Smooth muscle cell (in vitro differentiated cells): ENCODE measurements around the gene ABCC10. TPM values are rescaled to one million over a fixed set of nuclear protein-coding genes. Genes with fewer than 3 reads are reported as not detected.

ENCODE experiments used
- DNase-seq: peaks from one replicate; lab custom pipeline; 2025; ENCODE audit not compliant: unreplicated experiment; lab: John Stamatoyannopoulos, UW
- H2AFZ ChIP-seq: fragments of 200-600 bp; sonication (generic); 2 replicates; pipeline ENCODE4 v1.6.0; 2016; ENCODE audit warnings: antibody characterized with exemption, low read depth, mild to moderate bottlenecking
- H3F3A ChIP-seq: fragments of 200-600 bp; sonication (generic); 2 replicates; pipeline ENCODE4 v1.6.0; 2017; ENCODE audit warnings: antibody characterized with exemption, low read depth
- H3K27ac ChIP-seq: fragments of 200-600 bp; sonication (generic); 2 replicates; pipeline ENCODE4 v1.5.1; 2016; ENCODE audit warnings: low read depth, mild to moderate bottlenecking
- H3K27me3 ChIP-seq: fragments of 200-600 bp; sonication (generic); 2 replicates; pipeline ENCODE4 v1.6.1; 2016; ENCODE audit warnings: low read depth, mild to moderate bottlenecking
- H3K36me3 ChIP-seq: fragments of 200-600 bp; sonication (generic); 2 replicates; pipeline ENCODE4 v1.5.1; 2016; ENCODE audit warnings: low read depth
- H3K4me1 ChIP-seq: fragments of 200-600 bp; sonication (generic); 2 replicates; pipeline ENCODE4 v1.5.1; 2016; ENCODE audit warnings: low read depth
- H3K4me2 ChIP-seq: fragments of 200-600 bp; sonication (generic); 2 replicates; pipeline ENCODE4 v1.6.0; 2016; ENCODE audit warnings: mild to moderate bottlenecking
- H3K4me3 ChIP-seq: fragments of 200-600 bp; sonication (generic); 2 replicates; pipeline ENCODE4 v1.5.1; 2016; ENCODE audit warnings: mild to moderate bottlenecking
- H3K79me2 ChIP-seq: fragments of 200-600 bp; sonication (generic); 2 replicates; pipeline ENCODE4 v1.6.0; 2016; ENCODE audit warnings: low read depth, mild to moderate bottlenecking
- H3K9ac ChIP-seq: fragments of 200-600 bp; sonication (generic); 2 replicates; pipeline ENCODE4 v1.6.0; 2016; ENCODE audit warnings: low read depth
- H3K9me3 ChIP-seq: fragments of 200-600 bp; sonication (generic); replicated peaks from 2 replicates; pipeline ENCODE4 v1.5.1; 2016; ENCODE audit warnings: low read depth
- H4K20me1 ChIP-seq: fragments of 200-600 bp; sonication (generic); 2 replicates; pipeline ENCODE4 v1.6.0; 2016; ENCODE audit warnings: low read depth
- CTCF ChIP-seq: fragments of 200-600 bp; sonication (generic); IDR thresholded peaks from 2 replicates; pipeline ENCODE4 v1.5.1; 2017; ENCODE audit warnings: borderline replicate concordance, mild to moderate bottlenecking, antibody characterized with exemption; ENCODE audit not compliant: insufficient read depth, poor library complexity, severe bottlenecking
- WGBS: methylation state at CpG from one replicate; pipeline ENCODE4 v1.1.7; 2016; ENCODE audit warnings: low lambda C conversion rate; 5-methylcytosine and 5-hydroxymethylcytosine counted together
- polyA plus RNA-seq: library from polyadenylated mRNA; unstranded; fragments of >200 nt; fragmentation: Nextera tagmentation; extraction: Ambion mirVana; gene quantifications from 2 replicates; pipeline ENCODE4 v1.2.1, GENCODE V29; 2016
- total RNA-seq: library from RNA; depleted of rRNA; stranded (reverse); fragments of >200 nt; gene quantifications from 2 replicates; pipeline ENCODE4 v1.2.3, GENCODE V29; 2014

ABCC10 gene
- total and polyA plus RNA-seq, 2 experiments from 2014 or later = 11.2 to 17.8 TPM

- H3K4me3 ChIP-seq = peak overlapping the region; percentile 77
- no peak for DNase-seq
- no peaks in the 10 kb centered on the region for H3K27me3 ChIP-seq
- peaks cover 3% of the 10 kb centered on the region for H3F3A ChIP-seq
- H3K4me2 ChIP-seq = peak overlapping the region; percentile 97
- peak overlapping the region; percentile 80 for H3K27ac ChIP-seq
- no peak for TF ChIP-seq CTCF
- H3K4me1 ChIP-seq = peaks cover 12% of the 10 kb centered on the region
- H3K36me3 ChIP-seq = no peaks in the 10 kb centered on the region
- H4K20me1 ChIP-seq = peaks cover 20% of the 10 kb centered on the region
- peak overlapping the region; percentile 96 for H3K9ac ChIP-seq
- no peaks in the 10 kb centered on the region for H3K9me3 ChIP-seq
- peak overlapping the region; percentile 99 for H2AFZ ChIP-seq
- WGBS = 48% methylated on average over 3 of the region's 3 CpGs
- H3K79me2 ChIP-seq = peaks cover 52% of the 10 kb centered on the region
Observed at GRCh38 chr6:43478008-43478372, 50.6 kb downstream of the ABCC10 start.

DNA sequence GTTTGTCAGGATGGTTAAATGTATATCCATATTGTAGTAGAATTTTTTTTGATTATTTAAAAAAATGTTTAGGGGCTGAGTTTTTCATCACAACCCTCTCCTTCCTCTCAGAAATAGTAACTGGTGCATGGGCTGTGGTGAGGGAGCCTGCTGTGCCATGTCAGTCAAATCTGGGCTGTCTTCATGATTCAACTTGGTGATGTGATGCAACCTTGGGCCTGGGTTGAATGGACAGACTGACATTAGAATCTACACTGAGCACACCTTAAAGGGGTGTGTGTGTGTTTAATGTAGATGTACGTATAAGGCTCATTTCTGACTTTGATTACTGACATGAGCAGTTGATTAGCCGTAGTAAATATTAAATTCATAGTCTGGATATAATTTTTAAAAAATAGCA is 53.7 kb downstream of the ABCC10 start:
- no peak overlapping the region for H2AFZ ChIP-seq
- peak overlapping the region; percentile 38 for H3K27ac ChIP-seq
- no peaks in the 10 kb centered on the region for H3K9me3 ChIP-seq
- WGBS = 94% methylated on average over 2 of the region's 2 CpGs
- TF ChIP-seq CTCF = no peak
- no peaks in the 10 kb centered on the region for H3K27me3 ChIP-seq
- no peak overlapping the region for H3K9ac ChIP-seq
- peaks cover 51% of the 10 kb centered on the region for H4K20me1 ChIP-seq
- H3K4me2 ChIP-seq = no peak overlapping the region
- peaks cover 3% of the 10 kb centered on the region for H3F3A ChIP-seq
- H3K79me2 ChIP-seq = peaks cover 80% of the 10 kb centered on the region
- H3K4me1 ChIP-seq = peaks cover 12% of the 10 kb centered on the region
- DNase-seq = no peak
- H3K36me3 ChIP-seq = no peaks in the 10 kb centered on the region
- H3K4me3 ChIP-seq = no peak overlapping the region

GRCh38 chr6:43481591-43482236 is 54.4 kb downstream of the ABCC10 start:
- Histone ChIP-seq H2AFZ (no peak overlapping the region), H3F3A (peaks cover 3% of the 10 kb centered on the region), H3K27ac (peak overlapping the region; percentile 38), H3K27me3 (no peaks in the 10 kb centered on the region), H3K36me3 (no peaks in the 10 kb centered on the region), H3K4me1 (peaks cover 12% of the 10 kb centered on the region), H4K20me1 (peaks cover 52% of the 10 kb centered on the region), H3K9me3 (no peaks in the 10 kb centered on the region), H3K4me2 (no peak overlapping the region), H3K9ac (no peak overlapping the region), H3K79me2 (peaks cover 82% of the 10 kb centered on the region), H3K4me3 (no peak overlapping the region)
- no peak for TF ChIP-seq CTCF
- WGBS = 82% methylated on average over 11 of the region's 11 CpGs
- DNase-seq = no peak
